ENCODE data around the gene GEMIN7. TPM values are rescaled to one million over a fixed set of nuclear protein-coding genes. Genes with fewer than 3 reads are reported as not detected.
A peak's percentile ranks its signal among the peaks of the same experiment; 100 is the strongest.

Gene GEMIN7
- total and polyA plus RNA-seq, 4 donors: 14.4 to 27.4 (median 19.7) TPM

DNA sequence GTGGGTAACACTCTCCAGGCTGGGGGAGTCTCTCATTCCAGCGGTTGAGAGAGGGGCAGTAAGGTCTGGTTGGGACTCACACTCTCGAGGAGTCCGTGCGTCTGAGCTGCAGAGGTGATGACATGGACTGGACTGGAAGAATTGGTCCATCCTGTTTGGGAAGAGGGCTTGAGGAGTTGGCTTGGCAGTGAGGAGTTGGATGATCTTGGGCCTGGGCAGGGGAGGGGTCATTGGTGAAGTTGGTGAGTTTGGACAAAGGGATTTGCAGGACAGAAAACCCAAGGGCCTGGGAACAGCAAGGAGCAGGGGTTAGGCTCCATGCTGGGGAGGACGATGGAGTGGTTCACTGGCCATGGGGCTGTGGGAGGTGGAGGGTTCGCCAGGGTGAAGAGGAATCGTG lies 17.6 kb downstream of the GEMIN7 start:
- H3K9me3 ChIP-seq (ENCODE audit: control insufficient read depth, insufficient read depth, low read length): no peaks in the 10 kb centered on the region
- H3K27me3 ChIP-seq (ENCODE audit: control insufficient read depth, insufficient read depth, low read length): no peaks in the 10 kb centered on the region
- H3K36me3 ChIP-seq (ENCODE audit: control insufficient read depth, insufficient read depth, low read length): peaks cover 51% of the 10 kb centered on the region
- peaks cover 82% of the 10 kb centered on the region for H3K4me1 ChIP-seq (ENCODE audit: control insufficient read depth, insufficient read depth, low read length)
- no peak for DNase-seq (ENCODE audit: low read depth in 4 of 6, low spot score in 6 of 6)
- no peak overlapping the region for H3K27ac ChIP-seq (ENCODE audit: low read depth, low read length)
- H3K4me3 ChIP-seq (ENCODE audit: low read depth, low read length): no peak overlapping the region
- WGBS (ENCODE audit: insufficient coverage): 86% methylated on average over 7 of the region's 7 CpGs

DNA sequence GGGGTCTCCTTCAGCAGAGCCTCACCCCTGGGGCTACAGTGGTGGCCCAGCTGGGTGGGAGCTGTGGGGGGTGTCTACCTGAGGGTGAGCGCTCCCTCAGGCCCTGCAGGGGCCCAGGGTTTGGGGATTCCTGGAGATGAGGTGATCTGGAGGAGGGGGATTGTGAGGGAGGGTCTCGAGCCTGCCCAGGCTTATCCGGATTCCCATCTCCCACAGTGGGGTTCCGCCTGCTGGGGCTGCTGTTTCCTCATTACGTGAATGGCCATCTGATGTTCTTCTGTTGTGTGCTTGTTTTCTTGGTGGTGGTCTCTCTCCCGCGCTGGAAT lies 18.4 kb downstream of the GEMIN7 start:
- no peaks in the 10 kb centered on the region for H3K9me3 ChIP-seq (ENCODE audit: control insufficient read depth, insufficient read depth, low read length)
- H3K27me3 ChIP-seq (ENCODE audit: control insufficient read depth, insufficient read depth, low read length): no peaks in the 10 kb centered on the region
- peaks cover 53% of the 10 kb centered on the region for H3K36me3 ChIP-seq (ENCODE audit: control insufficient read depth, insufficient read depth, low read length)
- no peak overlapping the region for H3K4me3 ChIP-seq (ENCODE audit: low read depth, low read length)
- 94% methylated on average over 3 of the region's 7 CpGs for WGBS (ENCODE audit: insufficient coverage)
- no peak for DNase-seq (ENCODE audit: low read depth in 4 of 6, low spot score in 6 of 6)
- no peak overlapping the region for H3K27ac ChIP-seq (ENCODE audit: low read depth, low read length)
- H3K4me1 ChIP-seq (ENCODE audit: control insufficient read depth, insufficient read depth, low read length): peaks cover 81% of the 10 kb centered on the region

DNA sequence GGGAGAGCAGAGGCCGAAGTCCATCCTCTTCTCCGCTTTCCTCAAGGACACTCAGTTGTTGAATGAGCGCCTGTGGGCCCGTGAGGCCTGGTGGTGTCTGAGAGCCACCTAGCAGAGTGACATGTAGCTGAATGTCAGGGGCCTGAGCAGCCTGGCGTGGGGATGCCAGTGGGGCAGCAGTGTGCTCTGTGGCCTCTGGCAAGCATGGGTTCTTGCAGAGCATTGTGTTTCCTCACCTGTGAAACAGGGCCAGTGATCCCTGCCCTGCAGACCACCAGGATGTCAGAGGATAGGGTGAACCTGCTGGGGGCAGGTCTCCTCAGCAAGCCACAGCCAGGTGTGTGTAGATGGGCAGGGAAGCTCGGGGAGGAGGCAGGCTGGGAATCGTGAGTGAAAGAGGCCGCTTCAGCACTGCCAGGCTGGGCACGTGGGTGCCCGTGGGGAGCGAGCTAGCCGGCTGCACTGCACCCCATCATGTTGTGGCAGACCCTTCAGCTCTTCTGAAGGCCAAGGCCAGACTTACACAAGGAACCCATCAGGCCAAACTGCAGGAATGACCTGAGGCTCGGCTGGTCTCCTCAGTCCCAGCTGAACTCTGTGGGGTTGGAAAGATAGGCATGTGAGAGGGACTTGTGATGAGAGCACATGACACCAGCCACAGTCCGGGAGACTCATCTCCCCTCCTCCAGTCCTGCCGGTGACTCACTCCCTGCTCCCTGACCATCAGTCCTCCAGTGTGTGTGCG lies 18.9 kb downstream of the GEMIN7 start:
- peaks cover 84% of the 10 kb centered on the region for H3K4me1 ChIP-seq (ENCODE audit: control insufficient read depth, insufficient read depth, low read length)
- 89% methylated on average over 13 of the region's 16 CpGs for WGBS (ENCODE audit: insufficient coverage)
- H3K36me3 ChIP-seq (ENCODE audit: control insufficient read depth, insufficient read depth, low read length): peaks cover 53% of the 10 kb centered on the region
- H3K9me3 ChIP-seq (ENCODE audit: control insufficient read depth, insufficient read depth, low read length): no peaks in the 10 kb centered on the region
- no peak overlapping the region for H3K27ac ChIP-seq (ENCODE audit: low read depth, low read length)
- no peak overlapping the region for H3K4me3 ChIP-seq (ENCODE audit: low read depth, low read length)
- no peaks in the 10 kb centered on the region for H3K27me3 ChIP-seq (ENCODE audit: control insufficient read depth, insufficient read depth, low read length)
- DNase-seq (ENCODE audit: low read depth in 4 of 6, low spot score in 6 of 6): no peak

DNA sequence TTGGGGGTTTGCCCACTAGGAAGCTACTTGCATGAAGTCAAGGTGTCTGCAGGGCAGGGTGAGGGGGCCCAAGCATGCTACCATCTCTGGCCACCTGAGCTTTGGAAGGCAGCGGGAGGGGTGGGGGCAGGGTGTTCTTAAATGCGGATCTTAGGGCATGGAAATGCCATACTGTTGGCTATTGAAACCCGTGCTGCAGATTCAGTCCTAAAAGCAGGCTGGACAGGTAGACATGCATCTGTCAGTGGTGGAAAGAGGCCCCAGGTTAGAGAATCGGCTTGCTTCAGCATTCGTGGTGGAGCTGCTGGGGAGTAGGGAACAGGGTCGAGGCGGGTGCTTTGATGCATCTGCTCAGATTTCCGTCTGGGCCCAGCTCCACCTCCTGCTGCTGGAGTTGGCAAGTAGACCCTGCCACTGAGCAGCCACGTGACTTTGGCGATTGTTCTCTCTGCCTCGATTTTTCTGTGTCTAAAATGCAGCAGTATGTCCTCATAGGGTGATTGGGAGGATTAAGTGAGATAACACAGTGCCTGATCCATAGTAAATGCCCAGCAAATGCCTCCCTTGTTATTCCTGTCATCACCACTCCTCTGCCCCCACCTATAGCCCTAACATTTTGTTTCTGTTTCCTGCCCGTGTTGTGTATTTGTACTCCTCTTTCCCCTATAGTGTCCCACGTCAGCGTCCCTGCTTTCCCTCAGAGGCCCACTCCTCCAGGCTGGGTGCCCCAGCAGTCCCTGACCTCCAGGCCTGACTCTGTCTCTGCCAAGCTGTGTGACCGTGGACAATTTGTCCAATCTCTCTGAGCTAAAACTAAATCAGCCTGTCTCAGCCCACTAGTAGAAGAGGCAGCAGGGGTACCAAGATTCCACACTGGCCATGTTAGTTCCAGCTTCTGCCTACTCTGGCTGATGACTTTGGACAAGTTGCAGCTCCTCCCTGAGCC lies 19.7 kb downstream of the GEMIN7 start:
- no peaks in the 10 kb centered on the region for H3K9me3 ChIP-seq (ENCODE audit: control insufficient read depth, insufficient read depth, low read length)
- WGBS (ENCODE audit: insufficient coverage): 67% methylated on average over 10 of the region's 15 CpGs
- peak in 2 of 6 donors; percentile 44 to 67 for DNase-seq (ENCODE audit: low read depth in 4 of 6, low spot score in 6 of 6)
- H3K4me1 ChIP-seq (ENCODE audit: control insufficient read depth, insufficient read depth, low read length): peaks cover 91% of the 10 kb centered on the region
- H3K27ac ChIP-seq (ENCODE audit: low read depth, low read length): no peak overlapping the region
- peaks cover 53% of the 10 kb centered on the region for H3K36me3 ChIP-seq (ENCODE audit: control insufficient read depth, insufficient read depth, low read length)
- H3K27me3 ChIP-seq (ENCODE audit: control insufficient read depth, insufficient read depth, low read length): no peaks in the 10 kb centered on the region
- H3K4me3 ChIP-seq (ENCODE audit: low read depth, low read length): no peak overlapping the region

DNA sequence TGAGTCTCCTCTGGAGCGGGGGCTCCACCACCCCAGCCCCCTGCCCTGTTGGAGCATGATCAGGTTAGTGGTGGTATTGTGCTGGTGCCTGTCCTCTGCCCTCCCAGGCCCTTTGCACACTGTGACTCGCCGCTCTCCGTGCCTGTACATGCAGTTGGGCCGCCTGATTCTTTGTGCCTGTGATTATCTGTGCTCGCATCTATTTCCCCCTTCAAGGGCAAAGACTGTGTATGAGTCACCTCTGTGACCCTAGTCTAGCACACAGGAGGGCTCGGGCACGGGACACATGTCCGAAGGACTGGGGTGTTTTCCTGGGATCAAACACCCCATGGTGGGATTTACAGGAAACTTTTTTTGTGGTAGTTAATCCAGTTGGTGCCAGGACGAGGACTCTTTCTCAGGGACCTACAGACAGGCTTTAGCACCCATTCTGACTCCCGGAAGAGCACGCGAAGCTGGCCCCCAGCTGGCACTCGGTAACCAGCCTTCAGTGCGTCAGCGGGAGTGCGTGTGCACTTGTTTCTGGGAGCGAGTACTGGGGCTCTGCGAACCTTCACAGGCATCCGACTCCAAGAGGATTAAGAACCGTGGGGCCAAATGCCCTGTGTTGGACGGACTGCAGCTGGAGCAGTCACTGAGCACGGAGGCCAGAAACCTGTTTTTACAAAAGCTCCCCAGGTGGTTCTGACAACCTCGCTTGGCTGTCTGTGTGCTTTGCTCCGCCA lies 20.6 kb downstream of the GEMIN7 start:
- 63% methylated on average over 24 of the region's 25 CpGs for WGBS (ENCODE audit: insufficient coverage)
- no peak for DNase-seq (ENCODE audit: low read depth in 4 of 6, low spot score in 6 of 6)
- Histone ChIP-seq H3K36me3 (ENCODE audit: control insufficient read depth, insufficient read depth, low read length) (peaks cover 56% of the 10 kb centered on the region), H3K9me3 (ENCODE audit: control insufficient read depth, insufficient read depth, low read length) (no peaks in the 10 kb centered on the region), H3K4me1 (ENCODE audit: control insufficient read depth, insufficient read depth, low read length) (peaks cover 91% of the 10 kb centered on the region), H3K27me3 (ENCODE audit: control insufficient read depth, insufficient read depth, low read length) (no peaks in the 10 kb centered on the region), H3K27ac (ENCODE audit: low read depth, low read length) (no peak overlapping the region), H3K4me3 (ENCODE audit: low read depth, low read length) (no peak overlapping the region)

DNA sequence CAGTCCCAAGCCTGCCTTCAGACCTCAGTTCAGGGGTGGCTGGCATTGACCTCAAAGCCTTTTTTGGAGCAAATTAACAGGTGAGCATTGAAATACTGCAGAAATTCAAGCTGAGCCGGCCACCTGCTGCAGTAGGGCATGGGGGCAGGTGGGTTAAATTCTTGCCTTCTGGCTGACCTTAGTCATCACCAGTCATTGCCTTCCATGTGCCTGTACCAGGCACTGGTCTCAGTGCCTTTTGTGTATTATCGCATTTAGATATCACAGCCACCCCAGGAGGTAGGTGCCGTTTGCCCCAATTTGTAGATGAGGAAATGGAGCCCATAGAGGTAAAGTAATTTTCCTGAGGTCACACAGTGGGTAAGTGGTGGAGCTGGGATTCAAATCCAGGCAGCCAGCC lies 21.1 kb downstream of the GEMIN7 start:
- H3K27ac ChIP-seq (ENCODE audit: low read depth, low read length): no peak overlapping the region
- WGBS (ENCODE audit: insufficient coverage): 40% methylated on average over 1 of the region's 3 CpGs
- H3K9me3 ChIP-seq (ENCODE audit: control insufficient read depth, insufficient read depth, low read length): no peaks in the 10 kb centered on the region
- H3K4me1 ChIP-seq (ENCODE audit: control insufficient read depth, insufficient read depth, low read length): peaks cover 88% of the 10 kb centered on the region
- H3K4me3 ChIP-seq (ENCODE audit: low read depth, low read length): no peak overlapping the region
- no peak for DNase-seq (ENCODE audit: low read depth in 4 of 6, low spot score in 6 of 6)
- H3K27me3 ChIP-seq (ENCODE audit: control insufficient read depth, insufficient read depth, low read length): no peaks in the 10 kb centered on the region
- H3K36me3 ChIP-seq (ENCODE audit: control insufficient read depth, insufficient read depth, low read length): peaks cover 58% of the 10 kb centered on the region

DNA sequence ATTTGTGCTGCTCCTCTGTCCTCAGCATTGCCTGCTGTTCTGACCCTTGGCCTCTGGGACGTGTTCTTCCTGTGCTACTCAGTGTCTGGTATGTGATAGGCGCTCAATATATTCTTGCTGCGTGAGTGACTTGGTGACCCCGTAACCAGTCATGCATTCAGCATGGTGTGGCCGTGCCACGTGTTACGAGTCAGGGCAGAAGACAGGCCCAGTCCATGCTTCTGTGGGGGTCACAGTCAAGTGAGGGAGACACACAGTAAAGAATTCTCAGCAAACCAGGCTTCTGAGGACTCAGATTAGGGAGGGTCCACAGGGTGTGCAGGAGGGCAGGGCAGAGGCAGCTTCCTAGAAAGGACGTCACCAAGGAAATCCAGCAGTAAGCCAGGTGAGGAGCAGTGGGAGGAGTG lies 21.8 kb downstream of the GEMIN7 start:
- Histone ChIP-seq H3K9me3 (ENCODE audit: control insufficient read depth, insufficient read depth, low read length) (no peaks in the 10 kb centered on the region), H3K36me3 (ENCODE audit: control insufficient read depth, insufficient read depth, low read length) (peaks cover 52% of the 10 kb centered on the region), H3K4me1 (ENCODE audit: control insufficient read depth, insufficient read depth, low read length) (peaks cover 82% of the 10 kb centered on the region), H3K4me3 (ENCODE audit: low read depth, low read length) (no peak overlapping the region), H3K27me3 (ENCODE audit: control insufficient read depth, insufficient read depth, low read length) (no peaks in the 10 kb centered on the region), H3K27ac (ENCODE audit: low read depth, low read length) (no peak overlapping the region)
- WGBS (ENCODE audit: insufficient coverage): 82% methylated on average over 8 of the region's 8 CpGs
- no peak for DNase-seq (ENCODE audit: low read depth in 4 of 6, low spot score in 6 of 6)

DNA sequence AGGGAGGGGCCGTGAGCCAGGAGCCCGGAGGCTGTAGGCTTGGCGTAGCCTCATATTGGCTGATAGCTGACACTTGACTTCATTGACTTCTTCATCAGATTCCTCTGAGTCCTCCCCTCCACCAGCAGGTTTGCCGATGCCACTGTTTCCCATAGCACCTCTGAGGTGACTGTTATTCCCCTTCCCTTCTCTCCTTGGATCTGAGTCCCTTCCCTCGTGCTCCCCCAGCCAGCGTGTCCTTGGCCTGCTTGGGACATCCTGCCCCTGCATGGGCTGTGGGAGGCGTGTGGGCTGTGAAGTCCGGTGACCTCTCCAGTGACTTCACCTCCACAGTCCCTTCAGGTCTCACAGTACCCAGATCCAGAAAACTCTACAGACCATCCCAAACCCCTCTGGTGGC lies 22.7 kb downstream of the GEMIN7 start:
- Histone ChIP-seq H3K27me3 (ENCODE audit: control insufficient read depth, insufficient read depth, low read length) (no peaks in the 10 kb centered on the region), H3K4me1 (ENCODE audit: control insufficient read depth, insufficient read depth, low read length) (peaks cover 74% of the 10 kb centered on the region), H3K36me3 (ENCODE audit: control insufficient read depth, insufficient read depth, low read length) (peaks cover 44% of the 10 kb centered on the region), H3K27ac (ENCODE audit: low read depth, low read length) (no peak overlapping the region), H3K9me3 (ENCODE audit: control insufficient read depth, insufficient read depth, low read length) (no peaks in the 10 kb centered on the region), H3K4me3 (ENCODE audit: low read depth, low read length) (no peak overlapping the region)
- WGBS (ENCODE audit: insufficient coverage): 95% methylated on average over 8 of the region's 8 CpGs
- no peak for DNase-seq (ENCODE audit: low read depth in 4 of 6, low spot score in 6 of 6)

DNA sequence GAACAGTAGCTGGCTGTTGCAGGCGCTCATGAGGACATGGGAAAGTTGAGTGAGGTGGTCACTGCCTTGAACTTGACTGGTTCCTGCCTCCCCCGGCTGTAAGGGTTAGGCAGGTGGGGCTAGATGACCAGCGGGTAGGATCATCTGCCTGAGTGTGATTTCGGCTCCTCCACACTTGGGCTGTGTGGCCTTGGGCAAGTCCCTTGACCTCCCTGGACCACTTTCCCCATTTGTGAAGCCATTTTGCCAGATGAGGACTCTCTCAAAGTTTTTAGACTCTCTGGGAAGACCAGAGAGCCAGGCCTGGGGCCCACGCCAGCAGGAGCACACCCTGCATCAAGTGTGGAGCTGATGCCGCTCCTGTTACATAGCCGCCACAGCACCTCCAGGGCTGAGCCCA lies 23.4 kb downstream of the GEMIN7 start:
- Histone ChIP-seq H3K4me1 (ENCODE audit: control insufficient read depth, insufficient read depth, low read length) (peaks cover 67% of the 10 kb centered on the region), H3K27me3 (ENCODE audit: control insufficient read depth, insufficient read depth, low read length) (no peaks in the 10 kb centered on the region), H3K27ac (ENCODE audit: low read depth, low read length) (no peak overlapping the region), H3K36me3 (ENCODE audit: control insufficient read depth, insufficient read depth, low read length) (peaks cover 37% of the 10 kb centered on the region), H3K9me3 (ENCODE audit: control insufficient read depth, insufficient read depth, low read length) (no peaks in the 10 kb centered on the region), H3K4me3 (ENCODE audit: low read depth, low read length) (no peak overlapping the region)
- WGBS (ENCODE audit: insufficient coverage): 98% methylated on average over 5 of the region's 7 CpGs
- no peak for DNase-seq (ENCODE audit: low read depth in 4 of 6, low spot score in 6 of 6)

Measured in spinal cord (tissue), 10 donors.